ENCODE data around the gene KAT14. TPM values are rescaled to one million over a fixed set of nuclear protein-coding genes. Genes with fewer than 3 reads are reported as not detected.

KAT14 gene
- total RNA-seq, 1 donor from 2014 or later = 1.7 TPM

DNA sequence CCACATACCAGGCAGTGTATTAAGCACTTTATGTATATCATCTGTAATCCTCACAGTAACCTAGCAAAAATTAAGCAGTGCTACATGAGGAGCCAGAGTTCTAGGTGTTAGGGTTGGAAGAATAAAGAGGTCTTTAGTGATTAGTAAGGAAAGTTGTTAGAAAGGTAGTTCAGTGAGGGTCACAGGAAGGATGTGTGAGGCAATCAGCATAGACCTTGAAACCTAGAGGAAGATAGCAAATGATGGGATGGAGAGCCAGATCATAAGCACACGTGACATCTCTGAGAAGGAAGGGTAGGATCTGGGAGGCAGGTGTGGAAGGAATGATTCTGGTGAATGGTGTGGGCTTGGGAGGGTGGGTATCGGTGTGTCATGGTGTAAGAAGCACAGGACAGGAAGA, 2.2 kb downstream of the KAT14 start:
- H3K36me3 ChIP-seq = peaks cover 4 to 15% of the 10 kb centered on the region in 2 donors
- no peak overlapping the region for H3K27ac ChIP-seq
- H3K27me3 ChIP-seq = no peaks in the 10 kb centered on the region
- TF ChIP-seq, protein P1, sequence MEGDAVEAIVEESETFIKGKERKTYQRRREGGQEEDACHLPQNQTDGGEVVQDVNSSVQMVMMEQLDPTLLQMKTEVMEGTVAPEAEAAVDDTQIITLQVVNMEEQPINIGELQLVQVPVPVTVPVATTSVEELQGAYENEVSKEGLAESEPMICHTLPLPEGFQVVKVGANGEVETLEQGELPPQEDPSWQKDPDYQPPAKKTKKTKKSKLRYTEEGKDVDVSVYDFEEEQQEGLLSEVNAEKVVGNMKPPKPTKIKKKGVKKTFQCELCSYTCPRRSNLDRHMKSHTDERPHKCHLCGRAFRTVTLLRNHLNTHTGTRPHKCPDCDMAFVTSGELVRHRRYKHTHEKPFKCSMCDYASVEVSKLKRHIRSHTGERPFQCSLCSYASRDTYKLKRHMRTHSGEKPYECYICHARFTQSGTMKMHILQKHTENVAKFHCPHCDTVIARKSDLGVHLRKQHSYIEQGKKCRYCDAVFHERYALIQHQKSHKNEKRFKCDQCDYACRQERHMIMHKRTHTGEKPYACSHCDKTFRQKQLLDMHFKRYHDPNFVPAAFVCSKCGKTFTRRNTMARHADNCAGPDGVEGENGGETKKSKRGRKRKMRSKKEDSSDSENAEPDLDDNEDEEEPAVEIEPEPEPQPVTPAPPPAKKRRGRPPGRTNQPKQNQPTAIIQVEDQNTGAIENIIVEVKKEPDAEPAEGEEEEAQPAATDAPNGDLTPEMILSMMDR (IDR thresholded peaks at IDR 0.05) = no peak
- H3K4me3 ChIP-seq = no peak overlapping the region
- DNase-seq (ENCODE audit: low spot score in 2 of 2) = no peak
- intact Hi-C loops (cut with DNase I) = loop anchor here (5.0 kb wide), 4 partner anchors 147 to 1568 kb away; partner anchors contain the start of genes DZANK1, KIF16B, POLR3F and RRBP1
- H3K4me1 ChIP-seq = peaks cover 3 to 18% of the 10 kb centered on the region in 2 donors
- no peaks in the 10 kb centered on the region for H3K9me3 ChIP-seq

DNA sequence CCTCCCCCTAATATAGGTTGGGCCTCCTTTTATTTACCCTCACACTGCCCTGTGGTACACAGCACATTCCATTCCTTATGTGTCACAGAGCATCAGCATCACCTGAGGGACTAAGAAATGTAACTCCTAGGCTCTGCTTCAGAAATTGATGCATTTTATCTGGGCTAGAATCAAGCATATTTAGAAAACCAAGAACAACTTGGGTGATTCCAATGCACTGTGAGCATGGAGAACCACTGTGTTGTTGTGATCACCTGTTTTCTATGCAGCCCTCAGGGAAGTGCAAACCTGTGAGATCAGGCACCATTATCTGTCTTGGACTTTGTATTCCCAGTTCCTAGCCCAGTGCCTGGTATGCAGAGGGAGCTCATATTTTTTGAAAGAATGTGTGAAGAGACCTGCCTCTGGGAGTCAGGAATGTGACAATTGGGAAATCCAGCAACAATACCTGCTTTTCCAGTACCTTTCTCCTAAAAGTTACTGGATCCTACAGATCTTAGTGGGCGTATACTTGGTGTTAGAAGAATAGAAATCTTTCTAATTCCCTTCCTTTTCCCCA, 7.0 kb downstream of the KAT14 start:
- TF ChIP-seq, protein P1 (IDR thresholded peaks at IDR 0.05) = no peak
- peaks cover 8 to 24% of the 10 kb centered on the region in 2 donors for H3K36me3 ChIP-seq
- no peaks in the 10 kb centered on the region for H3K9me3 ChIP-seq
- H3K27me3 ChIP-seq = no peaks in the 10 kb centered on the region
- H3K27ac ChIP-seq = no peak overlapping the region
- intact Hi-C loops (cut with DNase I) = no loop called here
- H3K4me1 ChIP-seq = peaks cover 0 to 5% of the 10 kb centered on the region in 2 donors
- no peak for DNase-seq (ENCODE audit: low spot score in 2 of 2)
- no peak overlapping the region for H3K4me3 ChIP-seq

DNA sequence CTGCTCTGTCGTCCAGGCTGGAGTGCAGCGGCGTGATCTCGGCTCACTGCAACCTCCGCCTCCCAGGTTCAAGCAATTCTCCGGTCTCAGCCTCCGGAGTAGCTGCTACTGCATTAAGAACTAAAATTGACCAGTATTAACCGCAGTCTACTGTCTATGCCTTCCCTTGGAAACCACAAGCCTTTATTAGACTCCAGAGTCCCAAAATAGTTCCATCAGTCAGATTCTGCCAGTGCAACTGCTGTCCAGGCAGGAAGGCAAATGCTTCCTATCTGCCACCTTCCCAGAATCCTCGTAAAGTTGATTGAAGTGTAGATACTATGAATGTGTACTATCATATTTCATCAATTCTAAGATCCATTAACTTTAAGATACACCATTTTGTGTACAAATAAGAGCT, 16.7 kb downstream of the KAT14 start:
- DNase-seq (ENCODE audit: low spot score in 2 of 2) = no peak
- intact Hi-C loops (cut with DNase I) = no loop called here
- Histone ChIP-seq H3K4me1 (no peaks in the 10 kb centered on the region), H3K27ac (no peak overlapping the region), H3K4me3 (no peak overlapping the region), H3K9me3 (no peaks in the 10 kb centered on the region), H3K27me3 (no peaks in the 10 kb centered on the region), H3K36me3 (peaks cover 36 to 38% of the 10 kb centered on the region in 2 donors)
- TF ChIP-seq, protein P1 (IDR thresholded peaks at IDR 0.05) = no peak

DNA sequence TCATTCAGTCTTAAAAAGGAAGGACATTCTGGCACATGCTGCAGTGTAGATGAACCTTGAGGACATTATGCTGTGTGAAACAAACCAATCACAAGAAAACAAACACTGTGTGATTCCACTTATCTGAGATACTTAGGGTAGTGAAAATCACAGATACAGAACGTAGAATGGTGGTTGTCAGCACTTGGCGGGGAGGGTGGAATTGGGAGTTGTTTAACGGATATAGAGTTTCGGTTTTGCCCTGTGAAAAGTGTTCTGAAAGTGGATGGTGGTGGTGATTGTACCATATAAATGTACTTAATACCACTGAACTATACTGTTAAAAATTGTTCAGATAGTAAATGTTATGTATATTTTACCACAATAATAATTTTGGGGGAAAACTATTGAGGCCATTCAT, 18.4 kb downstream of the KAT14 start:
- TF ChIP-seq, protein P1 (IDR thresholded peaks at IDR 0.05) = no peak
- DNase-seq (ENCODE audit: low spot score in 2 of 2) = no peak
- Histone ChIP-seq H3K27me3 (no peaks in the 10 kb centered on the region), H3K9me3 (no peaks in the 10 kb centered on the region), H3K27ac (no peak overlapping the region), H3K36me3 (peaks cover 28 to 37% of the 10 kb centered on the region in 2 donors), H3K4me1 (no peaks in the 10 kb centered on the region), H3K4me3 (no peak overlapping the region)
- intact Hi-C loops (cut with DNase I) = no loop called here

DNA sequence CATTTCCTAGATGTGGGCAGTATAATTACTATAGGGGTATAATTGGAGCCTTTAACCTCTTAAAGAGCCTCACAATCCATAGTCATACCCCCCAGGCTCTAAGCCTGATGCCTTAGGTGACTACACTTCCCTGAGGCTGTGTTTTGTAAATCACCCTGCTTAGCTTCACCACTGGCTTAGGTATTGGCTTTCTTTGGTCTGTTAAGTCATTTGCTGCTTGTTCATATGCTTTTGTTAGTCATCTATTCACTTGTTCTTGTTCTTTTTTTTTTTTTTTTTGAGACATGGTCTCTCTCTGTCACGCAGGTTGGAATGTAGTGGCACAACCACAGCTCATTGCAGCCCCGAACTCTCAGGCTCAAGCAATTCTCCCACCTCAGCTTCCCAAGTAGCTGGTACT, 26.7 kb downstream of the KAT14 start:
- no peak for DNase-seq (ENCODE audit: low spot score in 2 of 2)
- Histone ChIP-seq H3K36me3 (peaks cover 11 to 39% of the 10 kb centered on the region in 2 donors), H3K27ac (no peak overlapping the region), H3K27me3 (no peaks in the 10 kb centered on the region), H3K4me3 (no peak overlapping the region), H3K4me1 (no peaks in the 10 kb centered on the region), H3K9me3 (no peaks in the 10 kb centered on the region)
- intact Hi-C loops (cut with DNase I) = no loop called here
- TF ChIP-seq, protein P1 (IDR thresholded peaks at IDR 0.05) = no peak

DNA sequence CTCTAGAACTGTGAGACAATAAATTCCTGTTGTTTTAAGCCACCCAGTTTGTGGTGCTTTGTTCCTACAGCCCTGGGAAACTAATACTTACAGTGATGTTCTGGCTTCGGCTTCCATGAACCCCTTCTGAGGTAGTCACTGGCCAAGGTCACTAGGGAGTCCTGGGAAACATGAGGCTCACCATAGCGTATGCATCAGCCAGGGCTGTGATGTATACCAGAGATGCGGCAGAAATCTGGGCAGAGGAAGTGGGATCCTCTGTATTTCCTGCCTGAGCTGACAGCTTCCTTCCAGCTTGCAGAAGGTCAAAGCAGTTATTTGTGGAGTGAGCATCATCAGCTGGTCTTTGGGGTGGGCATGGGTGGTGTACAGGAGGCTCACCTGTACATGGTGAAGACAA, 27.9 kb downstream of the KAT14 start:
- intact Hi-C loops (cut with DNase I) = no loop called here
- Histone ChIP-seq H3K4me1 (no peaks in the 10 kb centered on the region), H3K9me3 (no peaks in the 10 kb centered on the region), H3K27ac (no peak overlapping the region), H3K4me3 (no peak overlapping the region), H3K36me3 (peaks cover 11 to 38% of the 10 kb centered on the region in 2 donors), H3K27me3 (no peaks in the 10 kb centered on the region)
- DNase-seq (ENCODE audit: low spot score in 2 of 2) = no peak
- TF ChIP-seq, protein P1 (IDR thresholded peaks at IDR 0.05) = no peak

All from ascending aorta (tissue), 2 donors.